Smooth muscle cell (in vitro differentiated cells): ENCODE results near the gene FXYD6. TPM values are rescaled to one million over a fixed set of nuclear protein-coding genes. Genes with fewer than 3 reads are reported as not detected.

Experiments
- DNase-seq: peaks from one replicate; lab custom pipeline; 2025; ENCODE audit not compliant: unreplicated experiment; lab: John Stamatoyannopoulos, UW
- H2AFZ ChIP-seq: fragments of 200-600 bp; sonication (generic); 2 replicates; pipeline ENCODE4 v1.6.0; 2016; ENCODE audit warnings: antibody characterized with exemption, low read depth, mild to moderate bottlenecking
- H3F3A ChIP-seq: fragments of 200-600 bp; sonication (generic); 2 replicates; pipeline ENCODE4 v1.6.0; 2017; ENCODE audit warnings: antibody characterized with exemption, low read depth
- H3K27ac ChIP-seq: fragments of 200-600 bp; sonication (generic); 2 replicates; pipeline ENCODE4 v1.5.1; 2016; ENCODE audit warnings: low read depth, mild to moderate bottlenecking
- H3K27me3 ChIP-seq: fragments of 200-600 bp; sonication (generic); 2 replicates; pipeline ENCODE4 v1.6.1; 2016; ENCODE audit warnings: low read depth, mild to moderate bottlenecking
- H3K36me3 ChIP-seq: fragments of 200-600 bp; sonication (generic); 2 replicates; pipeline ENCODE4 v1.5.1; 2016; ENCODE audit warnings: low read depth
- H3K4me1 ChIP-seq: fragments of 200-600 bp; sonication (generic); 2 replicates; pipeline ENCODE4 v1.5.1; 2016; ENCODE audit warnings: low read depth
- H3K4me2 ChIP-seq: fragments of 200-600 bp; sonication (generic); 2 replicates; pipeline ENCODE4 v1.6.0; 2016; ENCODE audit warnings: mild to moderate bottlenecking
- H3K4me3 ChIP-seq: fragments of 200-600 bp; sonication (generic); 2 replicates; pipeline ENCODE4 v1.5.1; 2016; ENCODE audit warnings: mild to moderate bottlenecking
- H3K79me2 ChIP-seq: fragments of 200-600 bp; sonication (generic); 2 replicates; pipeline ENCODE4 v1.6.0; 2016; ENCODE audit warnings: low read depth, mild to moderate bottlenecking
- H3K9ac ChIP-seq: fragments of 200-600 bp; sonication (generic); 2 replicates; pipeline ENCODE4 v1.6.0; 2016; ENCODE audit warnings: low read depth
- H3K9me3 ChIP-seq: fragments of 200-600 bp; sonication (generic); replicated peaks from 2 replicates; pipeline ENCODE4 v1.5.1; 2016; ENCODE audit warnings: low read depth
- H4K20me1 ChIP-seq: fragments of 200-600 bp; sonication (generic); 2 replicates; pipeline ENCODE4 v1.6.0; 2016; ENCODE audit warnings: low read depth
- CTCF ChIP-seq: fragments of 200-600 bp; sonication (generic); IDR thresholded peaks from 2 replicates; pipeline ENCODE4 v1.5.1; 2017; ENCODE audit warnings: borderline replicate concordance, mild to moderate bottlenecking, antibody characterized with exemption; ENCODE audit not compliant: insufficient read depth, poor library complexity, severe bottlenecking
- WGBS: methylation state at CpG from one replicate; pipeline ENCODE4 v1.1.7; 2016; ENCODE audit warnings: low lambda C conversion rate; 5-methylcytosine and 5-hydroxymethylcytosine counted together
- polyA plus RNA-seq: library from polyadenylated mRNA; unstranded; fragments of >200 nt; fragmentation: Nextera tagmentation; extraction: Ambion mirVana; gene quantifications from 2 replicates; pipeline ENCODE4 v1.2.1, GENCODE V29; 2016
- total RNA-seq: library from RNA; depleted of rRNA; stranded (reverse); fragments of >200 nt; gene quantifications from 2 replicates; pipeline ENCODE4 v1.2.3, GENCODE V29; 2014

FXYD6 gene
- total and polyA plus RNA-seq, 2 experiments from 2014 or later: 27.7 to 84.5 TPM

DNA sequence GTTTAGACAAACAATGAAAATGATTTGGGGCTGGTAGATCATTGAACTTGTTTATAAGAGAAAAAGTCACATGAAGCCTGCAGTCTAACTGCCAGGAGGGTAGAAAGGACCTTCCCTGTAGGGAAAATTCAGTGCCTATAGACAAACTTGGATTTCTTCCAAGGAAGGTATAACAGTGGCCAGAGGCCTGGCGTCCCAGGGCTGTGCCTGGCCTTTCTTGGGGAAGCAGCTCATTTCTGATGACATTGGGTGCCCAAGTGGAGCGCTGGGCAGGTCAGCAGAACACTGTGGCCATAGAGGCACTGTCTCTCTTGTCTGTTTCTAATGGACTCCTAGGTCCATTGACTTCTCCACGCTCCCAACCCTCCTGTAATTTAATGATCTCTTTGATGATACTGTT is 6.6 kb upstream of the FXYD6 start:
- WGBS: 96% methylated on average over 3 of the region's 3 CpGs

GRCh38 chr11:117882311-117882905 is 6.0 kb upstream of the FXYD6 start:
- no peak for DNase-seq
- no peak overlapping the region for H3K27ac ChIP-seq
- H3K9ac ChIP-seq: no peak overlapping the region
- no peaks in the 10 kb centered on the region for H3K9me3 ChIP-seq
- no peaks in the 10 kb centered on the region for H3K79me2 ChIP-seq
- no peak overlapping the region for H2AFZ ChIP-seq
- no peaks in the 10 kb centered on the region for H4K20me1 ChIP-seq
- WGBS: 56% methylated on average over 11 of the region's 11 CpGs
- TF ChIP-seq CTCF: no peak
- H3K27me3 ChIP-seq: no peaks in the 10 kb centered on the region
- no peaks in the 10 kb centered on the region for H3K4me1 ChIP-seq
- no peak overlapping the region for H3K4me2 ChIP-seq
- H3K4me3 ChIP-seq: no peak overlapping the region
- H3K36me3 ChIP-seq: no peaks in the 10 kb centered on the region
- peaks cover 6% of the 10 kb centered on the region for H3F3A ChIP-seq

More for the DNA sequence above, 6.6 kb upstream of the FXYD6 start:
- Histone ChIP-seq H3K9me3 (no peaks in the 10 kb centered on the region), H3K4me2 (no peak overlapping the region), H3K9ac (no peak overlapping the region), H3K4me3 (no peak overlapping the region), H3K36me3 (no peaks in the 10 kb centered on the region), H3F3A (peaks cover 9% of the 10 kb centered on the region), H4K20me1 (no peaks in the 10 kb centered on the region), H3K79me2 (no peaks in the 10 kb centered on the region), H3K27me3 (no peaks in the 10 kb centered on the region), H3K27ac (no peak overlapping the region), H3K4me1 (no peaks in the 10 kb centered on the region), H2AFZ (no peak overlapping the region)
- no peak for TF ChIP-seq CTCF
- no peak for DNase-seq

DNA sequence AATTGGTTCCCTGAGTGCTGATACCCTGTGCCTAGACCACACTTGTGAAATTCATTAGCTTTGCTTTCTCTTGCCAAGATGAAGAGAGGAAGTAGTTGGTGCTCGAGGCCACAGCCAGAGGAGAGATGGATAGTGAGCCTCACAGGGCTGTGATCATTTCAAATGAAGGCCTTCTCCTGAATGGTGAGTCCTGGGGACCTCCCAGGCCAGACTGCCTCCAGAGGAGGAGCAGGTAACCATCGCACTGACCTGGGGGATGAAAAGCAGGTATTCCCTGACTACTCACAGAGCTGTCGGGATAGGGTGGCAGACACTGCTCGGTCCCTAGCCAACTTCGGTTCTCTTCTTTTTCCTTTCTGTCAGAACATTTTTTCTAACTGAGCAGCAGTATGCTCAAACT is 4.8 kb upstream of the FXYD6 start:
- no peak for DNase-seq
- Histone ChIP-seq H3K27ac (no peak overlapping the region), H3K4me2 (no peak overlapping the region), H2AFZ (no peak overlapping the region), H3K4me1 (no peaks in the 10 kb centered on the region), H3F3A (peaks cover 6% of the 10 kb centered on the region), H3K9me3 (no peaks in the 10 kb centered on the region), H3K36me3 (no peaks in the 10 kb centered on the region), H3K79me2 (no peaks in the 10 kb centered on the region), H3K27me3 (no peaks in the 10 kb centered on the region), H3K9ac (no peak overlapping the region), H4K20me1 (no peaks in the 10 kb centered on the region), H3K4me3 (no peak overlapping the region)
- no peak for TF ChIP-seq CTCF
- 91% methylated on average over 5 of the region's 5 CpGs for WGBS
